ENCODE measurements around the gene USP12.

USP12 gene

DNA sequence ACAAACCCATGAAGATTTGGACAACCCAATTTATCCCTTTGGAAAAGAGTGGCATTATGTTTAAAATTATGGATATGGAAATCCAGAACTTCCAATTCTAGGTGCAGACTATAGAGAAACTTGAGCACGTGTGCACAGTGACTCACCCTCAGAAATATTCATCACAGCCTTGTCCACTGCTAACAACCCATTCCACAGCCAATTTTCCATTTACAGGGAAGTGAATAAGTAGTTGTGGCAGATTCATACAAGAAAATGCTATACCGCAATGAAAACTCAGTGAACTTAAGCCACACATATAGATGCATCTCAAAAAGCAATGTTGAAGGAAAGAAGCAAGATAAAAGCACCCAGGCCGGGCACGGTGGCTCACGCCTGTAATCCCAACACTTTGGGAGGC is 133.3 kb downstream of the USP12 start:
- H3K4me3 ChIP-seq (ENCODE audit: low read depth, low read length), result no peak overlapping the region

GRCh38 chr13:27037571-27037970 is 134.0 kb downstream of the USP12 start:
- H3K4me3 ChIP-seq (ENCODE audit: low read depth, low read length), result no peak overlapping the region

DNA sequence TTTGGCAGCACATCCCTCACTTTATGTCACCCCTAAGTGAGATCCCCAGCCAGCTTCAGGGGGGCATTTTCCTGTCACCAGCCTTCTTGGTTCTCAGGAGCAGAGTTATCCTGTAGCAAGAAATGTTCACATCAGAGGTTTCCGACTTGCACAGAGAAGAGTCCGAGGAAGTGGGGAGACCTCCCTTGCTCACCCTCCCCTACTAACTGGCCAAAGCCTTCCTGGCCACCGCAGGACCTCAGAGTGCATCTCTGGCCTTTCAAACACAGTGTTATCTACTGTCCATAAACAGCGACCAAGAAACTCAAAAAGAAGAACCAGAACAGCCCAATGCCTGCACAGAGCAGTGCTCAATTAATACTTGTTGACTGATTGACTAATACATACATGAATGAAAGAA is 134.4 kb downstream of the USP12 start:
- no peak overlapping the region for H3K4me3 ChIP-seq (ENCODE audit: low read depth, low read length)

GRCh38 chr13:27036236-27036981 is 135.2 kb downstream of the USP12 start:
- no peak overlapping the region for H3K4me3 ChIP-seq (ENCODE audit: low read depth, low read length)

GRCh38 chr13:27035892-27036235 is 135.7 kb downstream of the USP12 start:
- no peak overlapping the region for H3K4me3 ChIP-seq (ENCODE audit: low read depth, low read length)

GRCh38 chr13:27034678-27035111 is 136.9 kb downstream of the USP12 start:
- H3K4me3 ChIP-seq (ENCODE audit: low read depth, low read length), result peak overlapping the region; percentile 40

DNA sequence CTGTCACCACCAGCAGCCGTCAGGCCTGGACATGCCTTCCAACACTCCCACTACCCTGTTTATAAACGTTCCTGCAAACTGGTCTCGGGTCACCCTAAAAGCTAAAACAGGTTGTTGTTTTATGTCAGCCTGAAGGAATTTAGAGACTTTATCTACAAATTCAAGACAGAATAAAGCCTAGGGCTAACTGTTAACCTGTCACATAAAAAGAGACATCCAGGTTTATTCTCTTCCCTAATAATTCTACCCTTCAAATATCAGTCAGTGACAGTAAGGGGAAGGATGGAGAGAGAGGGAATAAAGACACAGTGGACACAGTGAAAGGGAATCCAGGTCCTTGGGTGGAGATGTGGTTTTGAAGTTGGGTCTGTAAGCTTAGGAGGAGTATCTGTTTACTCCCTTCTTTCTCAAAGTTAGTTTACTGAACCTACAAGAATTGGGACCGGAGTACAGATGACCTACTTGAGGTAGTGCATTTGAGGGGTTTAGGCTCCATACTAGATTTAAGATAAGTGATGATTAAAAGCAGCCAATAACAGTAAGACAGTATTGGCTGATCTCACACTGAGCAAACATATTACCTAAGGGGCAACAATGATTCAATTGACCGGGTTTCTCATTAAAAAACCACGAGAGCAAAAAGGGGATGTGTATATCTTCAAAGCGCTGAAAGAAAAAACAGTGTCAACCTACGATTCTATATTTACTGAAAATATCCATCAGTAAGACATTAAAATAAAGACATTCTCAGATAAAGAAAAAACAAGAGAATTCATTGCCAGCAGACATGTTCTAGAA is 142.7 kb downstream of the USP12 start:
- no peak overlapping the region for H3K4me3 ChIP-seq (ENCODE audit: low read depth, low read length)

DNA sequence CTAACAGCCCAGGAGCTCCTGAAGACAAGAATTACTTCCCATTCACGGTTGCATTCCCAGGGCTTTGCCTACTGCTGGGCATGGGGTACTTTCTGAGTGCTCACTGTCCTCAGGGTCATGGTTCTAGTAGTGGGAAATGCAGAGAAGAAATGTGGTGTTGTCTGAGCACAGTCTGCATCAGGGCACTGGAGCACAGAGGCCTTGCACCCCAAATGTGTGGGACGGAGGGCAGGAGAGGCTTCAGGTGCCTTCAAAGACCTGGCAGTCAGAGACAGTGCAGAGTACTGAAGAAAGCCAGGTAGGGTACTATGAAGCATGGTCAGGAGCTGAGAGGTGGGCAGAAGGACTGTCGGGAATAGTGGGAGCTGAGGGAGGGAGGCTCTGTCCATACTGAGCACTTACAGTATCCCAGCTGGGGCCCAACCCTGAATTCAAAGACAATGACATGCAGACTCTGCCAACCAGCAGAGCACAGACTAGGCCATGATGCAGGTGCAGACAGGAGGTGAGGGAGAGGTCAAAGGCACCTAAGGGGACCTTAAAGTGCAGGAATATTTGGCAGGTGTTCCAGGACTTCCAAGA is 144.4 kb downstream of the USP12 start:
- no peak overlapping the region for H3K4me3 ChIP-seq (ENCODE audit: low read depth, low read length)

- no peak overlapping the region for H3K4me3 ChIP-seq (ENCODE audit: low read depth, low read length)
Measured at GRCh38 chr13:27026396-27026795, 145.2 kb downstream of the USP12 start.

GRCh38 chr13:27024776-27025492 is 146.7 kb downstream of the USP12 start:
- H3K4me3 ChIP-seq (ENCODE audit: low read depth, low read length), result no peak overlapping the region

DNA sequence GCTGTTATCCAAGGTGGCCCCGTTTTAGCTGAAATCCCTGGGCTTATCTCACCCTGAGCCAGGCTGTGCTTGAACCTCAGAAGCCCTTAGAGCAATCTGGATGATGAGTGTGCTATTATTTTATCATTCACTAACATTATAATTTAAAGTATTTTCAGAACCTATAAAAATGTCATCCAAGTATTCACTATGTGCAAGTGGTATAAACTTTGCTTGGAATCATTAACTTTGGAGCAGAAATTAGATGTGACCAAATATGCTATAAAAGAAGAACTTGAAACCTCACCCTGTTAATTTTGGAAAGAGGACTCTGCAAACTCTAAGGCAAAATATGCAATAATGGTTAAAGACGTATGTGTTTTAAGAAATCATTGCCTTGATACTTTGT is 147.5 kb downstream of the USP12 start:
- H3K4me3 ChIP-seq (ENCODE audit: low read depth, low read length), result no peak overlapping the region

GRCh38 chr13:27023385-27024073 is 148.1 kb downstream of the USP12 start:
- H3K4me3 ChIP-seq (ENCODE audit: low read depth, low read length), result no peak overlapping the region

GRCh38 chr13:27022571-27023311 is 148.9 kb downstream of the USP12 start:
- no peak overlapping the region for H3K4me3 ChIP-seq (ENCODE audit: low read depth, low read length)

- no peak overlapping the region for H3K4me3 ChIP-seq (ENCODE audit: low read depth, low read length)
Measured at GRCh38 chr13:27020415-27020814, 151.2 kb downstream of the USP12 start.

- no peak overlapping the region for H3K4me3 ChIP-seq (ENCODE audit: low read depth, low read length)
Measured at GRCh38 chr13:27018882-27019281, 152.7 kb downstream of the USP12 start.

DNA sequence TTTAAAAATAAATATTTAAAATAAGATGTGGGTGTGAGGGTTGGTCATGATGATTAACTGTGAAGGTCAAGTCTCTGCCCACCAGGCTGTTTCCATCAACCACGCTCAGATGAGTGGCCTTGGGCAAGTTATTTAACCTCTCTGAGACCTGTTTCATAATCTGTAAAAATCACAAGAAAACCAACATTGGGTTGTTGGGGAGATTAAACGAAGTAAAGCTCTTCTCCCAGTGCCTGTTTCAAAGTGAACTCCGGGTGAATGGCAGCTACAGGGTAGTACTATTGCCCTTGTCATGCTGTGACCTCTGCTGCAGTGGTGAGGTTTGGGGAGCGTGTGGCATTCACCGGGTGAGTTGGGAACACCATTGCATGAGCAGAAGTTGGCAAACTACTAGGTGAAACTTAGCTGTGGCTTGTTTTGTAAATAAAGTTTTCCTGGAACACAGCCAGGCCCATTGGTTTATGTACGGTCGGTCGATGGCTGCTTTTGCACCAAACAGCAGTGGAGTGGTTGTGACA is 153.2 kb downstream of the USP12 start:
- H3K4me3 ChIP-seq (ENCODE audit: low read depth, low read length), result no peak overlapping the region

DNA sequence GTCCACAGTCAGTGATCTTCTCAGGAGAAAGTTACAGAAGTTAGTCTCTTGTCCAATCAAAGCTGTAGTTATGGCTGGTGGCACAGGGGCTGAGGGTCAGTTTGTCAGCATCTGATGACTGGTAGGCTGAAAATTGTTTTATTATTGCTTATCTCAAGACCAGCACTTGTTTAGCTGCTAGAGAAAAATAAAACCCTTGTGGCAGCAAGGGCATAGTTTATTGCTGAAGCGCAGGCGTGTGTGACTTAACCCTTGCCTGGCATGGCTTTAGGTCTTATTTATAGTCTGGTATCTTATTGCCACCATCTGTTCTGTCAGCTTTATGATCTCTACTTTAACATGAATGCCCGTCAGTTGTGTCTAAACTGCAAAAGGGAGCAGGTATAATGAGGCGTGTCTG is 154.7 kb downstream of the USP12 start:
- H3K4me3 ChIP-seq (ENCODE audit: low read depth, low read length), result no peak overlapping the region

Measured in iPS-11a (cell line).